HCT116 (cell line): ENCODE results near the gene EEF2. TPM values are rescaled to one million over a fixed set of nuclear protein-coding genes. Genes with fewer than 3 reads are reported as not detected.

Source experiments
- ATAC-seq: fragments of 200-7000 bp; cut with Tn5 transposase; 2 replicates; pipeline ENCODE4 v1.9.1; 2020; ENCODE audit warnings: mild to moderate bottlenecking, moderate library complexity
- BruUV-seq: library from RNA; stranded (reverse); fragments of 400-500 nt; replicated peaks from 2 replicates; lab custom pipeline; 2021; lab: Mats Ljungman, UMichigan
- CTCF ChIA-PET: fragments of 300-600 bp; sonication (Branson Sonifier 250); formaldehyde crosslinking; loops from one replicate; lab custom pipeline; 2021; ENCODE audit warnings: antibody characterized with exemption; lab: Charles Lee
- POLR2A ChIA-PET: fragments of 300-600, 350-600 bp; sonication (Branson Sonifier 250); formaldehyde crosslinking; loops from one replicate; lab custom pipeline; 2021; ENCODE audit warnings: antibody characterized with exemption; lab: Charles Lee
- RAD21 ChIA-PET, 2 experiments: fragments of 300-600 bp; sonication (Branson Sonifier 250); formaldehyde crosslinking; loops; one replicate each; lab custom pipeline; 2023; ENCODE audit warnings: low total read pairs in 2 of 2; ENCODE audit not compliant: uncharacterized antibody in 2 of 2, unreplicated experiment in 2 of 2, low non-redundant PET in 1 of 2; lab: Charles Lee
- DNase-seq: peaks from one replicate; pipeline ENCODE4 v3.0.0-alpha.2; 2010; ENCODE audit warnings: low read depth, low spot score
- H2AFZ ChIP-seq: fragments of 200-600 bp; shearing (Covaris generic), sonication (generic); 2 replicates; pipeline ENCODE4 v1.6.1; 2017; ENCODE audit warnings: low read depth, mixed run types, mixed read lengths, antibody characterized with exemption, low read length; ENCODE audit not compliant: poor library complexity, severe bottlenecking
- H3K27ac ChIP-seq: 2 replicates; pipeline ENCODE4 v1.5.1; 2012; ENCODE audit warnings: low read depth, low read length
- H3K27me3 ChIP-seq: fragments of 200-600 bp; sonication (generic); 2 replicates; pipeline ENCODE4 v1.6.1; 2016; ENCODE audit warnings: mixed run types, low read length, mixed read lengths; ENCODE audit not compliant: insufficient read depth
- H3K36me3 ChIP-seq, 2 experiments: fragments of 200-500 bp in 1 of 2; fragments of 200-600 bp in 1 of 2; sonication (Bioruptor generic) in 1 of 2; sonication (generic) in 1 of 2; 2 replicates each; pipeline versions ENCODE4 v1.5.1 to v1.6.1; 2014 to 2016; ENCODE audit warnings: low read length in 2 of 2, inconsistent platforms in 1 of 2, mixed read lengths in 1 of 2, mixed run types in 1 of 2; ENCODE audit not compliant: insufficient read depth in 2 of 2, control insufficient read depth in 1 of 2
- H3K4me1 ChIP-seq, 2 experiments: fragments of 200-600 bp in 1 of 2; sonication (generic) in 1 of 2; 2 replicates each; pipeline versions ENCODE4 v1.5.1 to v1.6.1; 2012 to 2017; ENCODE audit warnings: low read length in 2 of 2, inconsistent platforms in 1 of 2, mild to moderate bottlenecking in 1 of 2, mixed read lengths in 1 of 2, mixed run types in 1 of 2, moderate library complexity in 1 of 2; ENCODE audit not compliant: insufficient read depth in 2 of 2, control insufficient read depth in 1 of 2
- H3K4me2 ChIP-seq: fragments of 200-600 bp; sonication (generic); 2 replicates; pipeline ENCODE4 v1.6.1; 2017; ENCODE audit warnings: mixed run types, low read length, mixed read lengths
- H3K4me3 ChIP-seq, 2 experiments: fragments of 200-600 bp in 1 of 2; sonication (generic) in 1 of 2; replicated peaks in 1 of 2; 2 replicates each; pipeline ENCODE4 v1.5.1; 2011 to 2016; ENCODE audit warnings: low read length in 2 of 2, control low read depth in 1 of 2, low read depth in 1 of 2, mild to moderate bottlenecking in 1 of 2, mixed read lengths in 1 of 2, mixed run types in 1 of 2
- H3K79me2 ChIP-seq: fragments of 200-600 bp; sonication (generic); 2 replicates; pipeline ENCODE4 v1.6.1; 2017; ENCODE audit warnings: mild to moderate bottlenecking, mixed run types, low read length, moderate library complexity, mixed read lengths; ENCODE audit not compliant: insufficient read depth
- H3K9ac ChIP-seq: fragments of 200-600 bp; sonication (generic); 2 replicates; pipeline ENCODE4 v1.6.1; 2016; ENCODE audit warnings: low read length, mixed read lengths
- H3K9me2 ChIP-seq: fragments of 200-600 bp; sonication (generic), shearing (Covaris generic); 2 replicates; pipeline ENCODE4 v1.6.1; 2017; ENCODE audit warnings: mixed run types, mild to moderate bottlenecking, moderate library complexity; ENCODE audit not compliant: insufficient read depth
- H3K9me3 ChIP-seq, 2 experiments: fragments of 200-500 bp in 1 of 2; fragments of 200-600 bp in 1 of 2; sonication (Bioruptor generic) in 1 of 2; sonication (generic) in 1 of 2; 2 replicates each; pipeline ENCODE4 v1.6.1; 2014 to 2017; ENCODE audit warnings: low read length in 2 of 2, mixed read lengths in 2 of 2, inconsistent platforms in 1 of 2, low read depth in 1 of 2, mild to moderate bottlenecking in 1 of 2, mixed run types in 1 of 2, moderate library complexity in 1 of 2; ENCODE audit not compliant: control insufficient read depth in 1 of 2, insufficient read depth in 1 of 2
- H4K20me1 ChIP-seq: fragments of 200-600 bp; sonication (generic), shearing (Covaris generic); 2 replicates; pipeline ENCODE4 v1.6.1; 2017; ENCODE audit warnings: mixed run types, mild to moderate bottlenecking, moderate library complexity; ENCODE audit not compliant: insufficient read depth
- CBX3 ChIP-seq: IDR thresholded peaks from 2 replicates; pipeline ENCODE4 v1.6.1; 2012; ENCODE audit warnings: low read depth
- CEBPB ChIP-seq: IDR thresholded peaks from 2 replicates; pipeline ENCODE4 v1.6.1; 2012; ENCODE audit warnings: low read depth
- EGR1 ChIP-seq: IDR thresholded peaks from 2 replicates; pipeline ENCODE4 v1.6.1; 2012; ENCODE audit warnings: low read depth
- ELF1 ChIP-seq: IDR thresholded peaks from 2 replicates; pipeline ENCODE4 v1.6.1; 2012; ENCODE audit warnings: low read depth, borderline replicate concordance
- EZH2 ChIP-seq: fragments of 200-600 bp; sonication (generic); IDR thresholded peaks from 2 replicates; pipeline ENCODE4 v1.6.1; 2017; ENCODE audit warnings: antibody characterized with exemption, mixed run types
- EZH2phosphoT487 ChIP-seq: fragments of 200-600 bp; IDR thresholded peaks from 2 replicates; pipeline ENCODE4 v1.6.1; 2018; ENCODE audit warnings: antibody characterized with exemption, borderline replicate concordance
- POLR2A ChIP-seq: IDR thresholded peaks from 2 replicates; pipeline ENCODE4 v1.7.0; 2011; ENCODE audit warnings: borderline replicate concordance; ENCODE audit not compliant: insufficient read depth, insufficient read length; ENCODE audit errors: extremely low read depth
- SP1 ChIP-seq: IDR thresholded peaks from 2 replicates; pipeline ENCODE4 v1.6.1; 2012; ENCODE audit warnings: low read depth
- SRF ChIP-seq: IDR thresholded peaks from 2 replicates; pipeline ENCODE4 v1.6.1; 2012; ENCODE audit warnings: low read depth
- TCF7L2 ChIP-seq: IDR thresholded peaks from 2 replicates; pipeline ENCODE4 v1.7.0; 2011; ENCODE audit warnings: borderline replicate concordance, inconsistent platforms; ENCODE audit not compliant: insufficient read depth, insufficient read length; ENCODE audit errors: extremely low read depth
- ZNF274 ChIP-seq: fragments of 200-500 bp; sonication (Bioruptor generic); IDR thresholded peaks from 2 replicates; pipeline ENCODE4 v1.6.1; 2014; ENCODE audit warnings: mild to moderate bottlenecking, low read depth, low read length, inconsistent platforms
- intact Hi-C: fragments of 100-400 bp; cut with micrococcal nuclease; formaldehyde crosslinking; loops from 2 replicates; pipeline ENCODE4 v1.10.0; 2022
- total RNA-seq: library from RNA; stranded (reverse); gene quantifications from one replicate; pipeline ENCODE4 v1.2.1, GENCODE V29; 2021; ENCODE audit not compliant: unreplicated experiment
- TF ChIP-seq, protein P1 (sequence below): IDR thresholded peaks from 2 replicates; pipeline ENCODE4 v1.6.1; 2012
- TF ChIP-seq, protein P2 (sequence below): IDR thresholded peaks from 2 replicates; pipeline ENCODE4 v1.6.1; 2012; ENCODE audit warnings: low read depth
- TF ChIP-seq, protein P3 (sequence below): IDR thresholded peaks from 2 replicates; pipeline ENCODE4 v1.6.1; 2012

EEF2 gene
- total RNA-seq, 1 experiment from 2014 or later = 3,796 TPM

DNA sequence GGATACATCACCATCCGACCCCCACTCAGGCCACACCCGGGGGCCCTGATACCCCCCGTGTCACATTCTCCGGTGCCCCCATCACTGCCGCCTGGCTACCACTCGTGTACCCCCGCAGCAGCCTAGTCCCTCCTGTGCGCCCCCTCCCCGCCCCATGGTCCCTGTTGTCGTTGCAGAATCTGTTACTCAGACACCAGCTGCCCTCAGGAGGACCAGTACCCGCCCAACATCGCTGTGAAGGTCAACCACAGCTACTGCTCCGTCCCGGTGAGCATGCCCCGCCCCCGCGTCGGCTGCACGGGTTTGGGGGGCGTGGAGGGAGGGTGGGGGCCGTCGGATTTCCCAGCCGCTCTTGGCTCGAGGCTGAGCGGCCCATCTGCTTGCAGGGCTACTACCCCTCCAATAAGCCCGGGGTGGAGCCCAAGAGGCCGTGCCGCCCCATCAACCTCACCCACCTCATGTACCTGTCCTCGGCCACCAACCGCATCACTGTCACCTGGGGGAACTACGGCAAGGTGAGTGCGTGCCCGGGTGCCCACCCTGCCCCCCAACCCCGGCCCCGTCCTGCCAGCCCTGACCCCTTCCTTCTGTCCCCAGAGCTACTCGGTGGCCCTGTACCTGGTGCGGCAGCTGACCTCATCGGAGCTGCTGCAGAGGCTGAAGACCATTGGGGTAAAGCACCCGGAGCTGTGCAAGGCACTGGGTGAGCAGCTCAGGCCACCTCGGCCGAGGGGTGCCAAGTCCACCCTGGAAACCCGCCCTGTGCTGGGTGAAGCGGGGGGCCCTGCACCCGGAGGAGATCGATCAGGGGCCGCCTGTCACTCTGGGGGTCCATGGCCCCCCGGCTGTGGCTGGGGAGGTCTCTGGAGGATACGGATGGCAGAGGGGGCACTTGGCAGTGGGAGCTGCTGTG, 43.3 kb upstream of the EEF2 start:
- TF ChIP-seq SP1 = no peak
- no peak for TF ChIP-seq POLR2A
- no peak for TF ChIP-seq ELF1
- H3K36me3 ChIP-seq = peaks cover 4 to 8% of the 10 kb centered on the region in 2 experiments
- H3K4me2 ChIP-seq = no peak overlapping the region
- H3K9ac ChIP-seq = no peak overlapping the region
- no peak overlapping the region for H3K27ac ChIP-seq
- intact Hi-C loops = no loop called here
- ChIA-PET CTCF (no interaction called here), RAD21 (no interaction called here), POLR2A (no interaction called here)
- no peak overlapping the region for H2AFZ ChIP-seq
- ATAC-seq = no peak
- no peak overlapping the region for H3K4me3 ChIP-seq
- no peaks in the 10 kb centered on the region for H3K9me2 ChIP-seq
- peaks cover 4% of the 10 kb centered on the region; the same call in 1 of the 2 replicates for H3K79me2 ChIP-seq
- H4K20me1 ChIP-seq = no peaks in the 10 kb centered on the region
- BruUV-seq = no TSS peak
- DNase-seq = no peak
- H3K9me3 ChIP-seq = no peaks in the 10 kb centered on the region
- no peaks in the 10 kb centered on the region for H3K4me1 ChIP-seq
- H3K27me3 ChIP-seq = no peaks in the 10 kb centered on the region

DNA sequence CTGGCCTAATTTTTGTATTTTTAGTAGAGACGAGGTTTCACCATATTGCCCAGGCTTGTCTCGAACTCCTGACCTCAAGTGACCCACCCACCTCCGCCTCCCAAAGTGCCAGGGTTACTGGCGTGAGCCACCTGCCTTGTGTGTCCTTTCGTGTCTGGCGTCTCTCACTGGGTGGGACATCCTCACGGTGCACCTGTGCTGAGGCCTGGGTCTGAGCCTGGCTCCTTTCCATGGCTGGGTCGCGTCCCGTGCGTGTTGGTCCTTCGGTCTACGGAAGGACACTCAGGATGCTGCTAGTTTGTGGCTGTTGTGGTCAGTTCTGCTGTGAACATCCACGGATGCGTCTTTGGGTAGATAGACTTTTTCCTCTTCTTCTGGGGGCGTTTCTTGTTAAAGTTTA, 41.9 kb upstream of the EEF2 start:
- no peaks in the 10 kb centered on the region for H3K9me2 ChIP-seq
- H2AFZ ChIP-seq = no peak overlapping the region
- no peak for ATAC-seq
- no peak overlapping the region for H3K4me2 ChIP-seq
- no peak overlapping the region for H3K9ac ChIP-seq
- ChIA-PET RAD21 (no interaction called here), POLR2A (no interaction called here), CTCF (no interaction called here)
- no peak overlapping the region for H3K4me3 ChIP-seq
- no TSS peak for BruUV-seq
- H3K9me3 ChIP-seq = no peaks in the 10 kb centered on the region
- intact Hi-C loops = no loop called here
- H3K27me3 ChIP-seq = no peaks in the 10 kb centered on the region
- no peaks in the 10 kb centered on the region for H4K20me1 ChIP-seq
- peaks cover 3 to 4% of the 10 kb centered on the region in 2 experiments; a peak in 3 of 4 replicates for H3K36me3 ChIP-seq
- peaks cover 10% of the 10 kb centered on the region; the same call in 1 of the 2 replicates for H3K79me2 ChIP-seq
- no peaks in the 10 kb centered on the region for H3K4me1 ChIP-seq
- DNase-seq = no peak
- no peak overlapping the region for H3K27ac ChIP-seq
- TF ChIP-seq ZNF274 (no peak), EGR1 (no peak), ELF1 (no peak), EZH2phosphoT487 (no peak), CEBPB (no peak), EZH2 (no peak), CBX3 (no peak), SP1 (no peak), SRF (no peak), TCF7L2 (no peak)
- TF ChIP-seq, protein P1, sequence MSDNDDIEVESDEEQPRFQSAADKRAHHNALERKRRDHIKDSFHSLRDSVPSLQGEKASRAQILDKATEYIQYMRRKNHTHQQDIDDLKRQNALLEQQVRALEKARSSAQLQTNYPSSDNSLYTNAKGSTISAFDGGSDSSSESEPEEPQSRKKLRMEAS = no peak
- TF ChIP-seq, protein P2, sequence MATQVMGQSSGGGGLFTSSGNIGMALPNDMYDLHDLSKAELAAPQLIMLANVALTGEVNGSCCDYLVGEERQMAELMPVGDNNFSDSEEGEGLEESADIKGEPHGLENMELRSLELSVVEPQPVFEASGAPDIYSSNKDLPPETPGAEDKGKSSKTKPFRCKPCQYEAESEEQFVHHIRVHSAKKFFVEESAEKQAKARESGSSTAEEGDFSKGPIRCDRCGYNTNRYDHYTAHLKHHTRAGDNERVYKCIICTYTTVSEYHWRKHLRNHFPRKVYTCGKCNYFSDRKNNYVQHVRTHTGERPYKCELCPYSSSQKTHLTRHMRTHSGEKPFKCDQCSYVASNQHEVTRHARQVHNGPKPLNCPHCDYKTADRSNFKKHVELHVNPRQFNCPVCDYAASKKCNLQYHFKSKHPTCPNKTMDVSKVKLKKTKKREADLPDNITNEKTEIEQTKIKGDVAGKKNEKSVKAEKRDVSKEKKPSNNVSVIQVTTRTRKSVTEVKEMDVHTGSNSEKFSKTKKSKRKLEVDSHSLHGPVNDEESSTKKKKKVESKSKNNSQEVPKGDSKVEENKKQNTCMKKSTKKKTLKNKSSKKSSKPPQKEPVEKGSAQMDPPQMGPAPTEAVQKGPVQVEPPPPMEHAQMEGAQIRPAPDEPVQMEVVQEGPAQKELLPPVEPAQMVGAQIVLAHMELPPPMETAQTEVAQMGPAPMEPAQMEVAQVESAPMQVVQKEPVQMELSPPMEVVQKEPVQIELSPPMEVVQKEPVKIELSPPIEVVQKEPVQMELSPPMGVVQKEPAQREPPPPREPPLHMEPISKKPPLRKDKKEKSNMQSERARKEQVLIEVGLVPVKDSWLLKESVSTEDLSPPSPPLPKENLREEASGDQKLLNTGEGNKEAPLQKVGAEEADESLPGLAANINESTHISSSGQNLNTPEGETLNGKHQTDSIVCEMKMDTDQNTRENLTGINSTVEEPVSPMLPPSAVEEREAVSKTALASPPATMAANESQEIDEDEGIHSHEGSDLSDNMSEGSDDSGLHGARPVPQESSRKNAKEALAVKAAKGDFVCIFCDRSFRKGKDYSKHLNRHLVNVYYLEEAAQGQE = no peak
- TF ChIP-seq, protein P3, sequence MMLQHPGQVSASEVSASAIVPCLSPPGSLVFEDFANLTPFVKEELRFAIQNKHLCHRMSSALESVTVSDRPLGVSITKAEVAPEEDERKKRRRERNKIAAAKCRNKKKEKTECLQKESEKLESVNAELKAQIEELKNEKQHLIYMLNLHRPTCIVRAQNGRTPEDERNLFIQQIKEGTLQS = no peak
